Skin epidermis (tissue), 12 donors: ENCODE results near the gene GADD45A.
"Not testable (repeated sequence)": the region's sequence is repeated elsewhere in the genome, so short reads cannot be mapped to it uniquely, and the experiment has no call there.

Experiments used
- H3K27ac ChIP-seq, 21 experiments: fragments of 200-600 bp; sonication (generic) in 11 of 21; one replicate each; pipeline ENCODE4 v1.5.0; 2020; ENCODE audit warnings: mild to moderate bottlenecking in 3 of 21, inconsistent platforms in 2 of 21, moderate library complexity in 2 of 21
- H3K4me3 ChIP-seq, 7 experiments: fragments of 200-600 bp; sonication (generic) in 2 of 7; one replicate each; pipeline ENCODE4 v1.5.0; 2020; ENCODE audit warnings: inconsistent platforms in 2 of 7, mild to moderate bottlenecking in 2 of 7, moderate library complexity in 1 of 7

Gene GADD45A

GRCh38 chr1:67713057-67713846, 28.3 kb downstream of the GADD45A start:
- Histone ChIP-seq H3K4me3 (no peak overlapping the region), H3K27ac (peak overlapping the region in 5 of 21 experiments; percentile 1 to 60 (median 41))

GRCh38 chr1:67715819-67716218, 30.8 kb downstream of the GADD45A start:
- Histone ChIP-seq H3K27ac (no peak overlapping the region), H3K4me3 (no peak overlapping the region)

- H3K27ac ChIP-seq = peak overlapping the region in 1 of 21 experiments; percentile 54
Observed at GRCh38 chr1:67716800-67717199, 31.8 kb downstream of the GADD45A start.

GRCh38 chr1:67717876-67718275, 32.9 kb downstream of the GADD45A start:
- Histone ChIP-seq H3K27ac (no peak overlapping the region), H3K4me3 (no peak overlapping the region)

More at GRCh38 chr1:67716800-67717199, 31.8 kb downstream of the GADD45A start:
- H3K4me3 ChIP-seq = no peak overlapping the region

GRCh38 chr1:67719329-67720196, 34.6 kb downstream of the GADD45A start:
- H3K4me3 ChIP-seq = no peak overlapping the region
- peak overlapping the region in 1 of 21 experiments; percentile 35 for H3K27ac ChIP-seq

- H3K27ac ChIP-seq = no peak overlapping the region
- H3K4me3 ChIP-seq = no peak overlapping the region
Observed at GRCh38 chr1:67721112-67721511, 36.1 kb downstream of the GADD45A start.

GRCh38 chr1:67721650-67722291, 36.8 kb downstream of the GADD45A start:
- Histone ChIP-seq H3K27ac (peak overlapping the region in 1 of 21 experiments; percentile 16), H3K4me3 (no peak overlapping the region)

- H3K27ac ChIP-seq = peak overlapping the region in 5 of 21 experiments; percentile 1 to 30 (median 3)
Observed at GRCh38 chr1:67722292-67722944, 37.4 kb downstream of the GADD45A start.

GRCh38 chr1:67723126-67723525, 38.1 kb downstream of the GADD45A start:
- Histone ChIP-seq H3K4me3 (no peak overlapping the region), H3K27ac (peak overlapping the region in 7 of 21 experiments; percentile 1 to 65 (median 31))

More at GRCh38 chr1:67722292-67722944, 37.4 kb downstream of the GADD45A start:
- H3K4me3 ChIP-seq = no peak overlapping the region

- no peak overlapping the region for H3K4me3 ChIP-seq
- peak overlapping the region in 10 of 21 experiments; percentile 3 to 65 (median 34) for H3K27ac ChIP-seq
Observed at GRCh38 chr1:67723620-67724019, 38.6 kb downstream of the GADD45A start.

- Histone ChIP-seq H3K27ac (peak overlapping the region in 9 of 21 experiments; percentile 11 to 65 (median 37)), H3K4me3 (no peak overlapping the region)
Observed at GRCh38 chr1:67724928-67725560, 40.0 kb downstream of the GADD45A start.

GRCh38 chr1:67726224-67726623, 41.2 kb downstream of the GADD45A start:
- Histone ChIP-seq H3K4me3 (no peak overlapping the region), H3K27ac (peak overlapping the region in 5 of 21 experiments; percentile 8 to 66 (median 52))

- Histone ChIP-seq H3K27ac (no peak overlapping the region), H3K4me3 (no peak overlapping the region)
Observed at GRCh38 chr1:67729872-67730271, 44.9 kb downstream of the GADD45A start.

GRCh38 chr1:67730312-67730711, 45.3 kb downstream of the GADD45A start:
- not testable (repeated sequence) for H3K4me3 ChIP-seq, H3K27ac ChIP-seq

GRCh38 chr1:67731322-67731721, 46.3 kb downstream of the GADD45A start:
- Histone ChIP-seq H3K4me3 (no peak overlapping the region), H3K27ac (no peak overlapping the region)

GRCh38 chr1:67732750-67733151, 47.8 kb downstream of the GADD45A start:
- Histone ChIP-seq H3K4me3 (no peak overlapping the region), H3K27ac (peak overlapping the region in 4 of 21 experiments; percentile 20 to 43 (median 30))

- H3K27ac ChIP-seq = peak overlapping the region in 5 of 21 experiments; percentile 6 to 58 (median 10)
Observed at GRCh38 chr1:67733681-67734322, 48.8 kb downstream of the GADD45A start.

GRCh38 chr1:67734323-67734690, 49.3 kb downstream of the GADD45A start:
- Histone ChIP-seq H3K4me3 (no peak overlapping the region), H3K27ac (peak overlapping the region in 7 of 21 experiments; percentile 8 to 70 (median 19))

More at GRCh38 chr1:67733681-67734322, 48.8 kb downstream of the GADD45A start:
- no peak overlapping the region for H3K4me3 ChIP-seq
